ENCODE results near the gene ANKRD42.
"Not testable (repeated sequence)": the region's sequence is repeated elsewhere in the genome, so short reads cannot be mapped to it uniquely, and the experiment has no call there.

The ANKRD42 gene

GRCh38 chr11:83249445-83249844 is 55.9 kb downstream of the ANKRD42 start:
- DNase-seq (ENCODE audit: low spot score), result no peak

DNA sequence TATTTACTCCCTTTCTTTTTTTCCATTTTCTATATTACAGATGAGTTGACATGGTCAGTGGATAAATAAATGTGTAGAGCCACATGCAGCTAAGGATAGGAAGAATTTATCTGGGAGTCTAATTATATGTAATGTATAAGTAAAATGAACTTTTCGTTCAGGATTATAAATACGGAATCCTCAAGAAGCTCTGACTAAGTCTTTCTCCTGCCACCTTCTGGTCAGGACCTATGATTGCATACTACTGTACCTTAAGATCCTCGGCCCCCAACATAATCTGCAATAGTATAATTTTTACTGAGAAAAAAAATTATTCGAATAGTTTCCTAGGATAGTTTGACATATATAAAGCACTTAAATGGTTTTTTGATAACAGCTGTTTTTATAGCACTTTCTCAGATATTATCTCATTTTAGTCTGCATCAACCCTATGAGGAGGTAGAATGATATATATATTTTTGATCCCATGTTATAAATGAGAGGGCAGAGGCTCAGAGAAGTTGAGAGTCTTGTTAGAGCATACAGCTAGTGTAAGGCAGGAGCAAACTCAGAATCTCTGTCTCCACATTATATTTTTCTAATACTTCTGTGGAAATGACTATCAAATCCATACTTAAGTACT is 56.6 kb downstream of the ANKRD42 start:
- peak; percentile 21 for DNase-seq (ENCODE audit: low spot score)

GRCh38 chr11:83252266-83252665 is 58.8 kb downstream of the ANKRD42 start:
- DNase-seq (ENCODE audit: low spot score), result no peak

- DNase-seq (ENCODE audit: low spot score), result no peak
Observed at GRCh38 chr11:83252941-83253340, 59.4 kb downstream of the ANKRD42 start.

DNA sequence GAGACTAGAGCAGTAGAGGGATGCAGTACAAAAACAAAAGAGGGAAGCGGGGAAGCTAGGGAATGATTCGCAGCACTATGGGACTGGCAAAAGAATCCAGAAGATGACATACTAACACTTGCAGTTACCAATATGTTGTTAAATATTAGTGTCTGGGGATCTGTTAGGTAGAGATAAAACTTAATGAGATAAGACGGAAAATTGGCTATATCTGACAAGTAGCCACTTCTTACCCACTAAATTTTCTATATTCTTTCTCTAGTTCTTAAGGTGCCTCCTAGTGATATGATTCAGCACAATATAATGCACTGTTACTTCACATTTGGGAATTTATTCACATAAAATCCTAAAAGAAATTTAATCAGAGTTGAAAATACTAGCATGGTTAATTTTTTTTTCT is 61.9 kb downstream of the ANKRD42 start:
- no peak for DNase-seq (ENCODE audit: low spot score)

DNA sequence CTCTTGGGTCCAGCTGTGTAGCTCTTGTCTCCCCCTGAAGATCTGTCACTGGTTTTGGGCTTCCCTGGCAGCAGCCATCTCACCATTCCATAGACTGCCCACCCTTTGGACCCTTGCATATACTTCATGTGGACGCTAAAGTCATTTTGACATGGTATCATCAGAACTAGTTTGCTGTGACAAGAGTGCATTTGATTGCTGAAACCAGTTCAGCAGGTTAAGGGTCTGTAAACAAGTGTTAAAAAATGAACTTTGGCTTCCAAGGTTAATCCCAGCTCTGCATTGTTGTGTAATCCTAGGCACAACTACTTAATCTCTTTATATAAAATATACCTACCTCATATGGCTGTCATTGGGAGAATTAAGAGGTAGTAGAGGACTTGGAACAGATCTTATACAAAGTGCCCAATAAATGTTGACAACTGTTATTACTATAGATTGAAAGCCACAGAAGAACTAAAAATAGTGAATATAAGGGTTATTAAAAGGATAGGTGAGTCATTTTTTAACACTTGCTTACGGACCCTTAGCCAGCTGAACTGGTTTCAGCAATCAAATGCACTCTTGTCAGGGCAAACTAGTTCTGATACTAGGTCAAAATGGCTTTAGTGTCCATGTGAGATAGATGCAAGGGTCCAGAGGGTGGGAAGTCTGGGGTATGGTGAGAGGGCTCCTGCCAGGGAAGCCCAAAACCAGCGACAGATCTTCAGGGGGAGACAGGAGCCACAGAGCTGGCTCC is 63.3 kb downstream of the ANKRD42 start:
- no peak for DNase-seq (ENCODE audit: low spot score)

DNA sequence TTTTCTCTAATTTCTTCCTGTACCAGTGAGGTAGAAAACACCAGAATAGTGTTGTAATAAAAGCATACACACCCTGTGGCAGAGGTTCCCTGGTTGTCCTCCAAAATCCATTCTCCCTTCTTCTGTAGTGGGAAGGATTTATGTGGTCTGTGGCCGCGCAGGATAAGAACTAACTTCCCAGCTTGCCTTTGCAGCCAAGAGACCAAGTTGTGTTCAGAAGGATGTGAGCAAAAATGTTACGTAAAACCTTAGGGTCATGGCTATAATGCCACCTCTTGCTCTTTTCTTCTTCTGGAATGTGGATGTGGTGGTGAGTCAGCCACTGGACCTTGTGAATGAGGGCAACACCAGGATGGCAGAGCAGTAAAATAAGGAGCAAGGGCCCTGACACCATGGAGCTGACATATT is 64.3 kb downstream of the ANKRD42 start:
- DNase-seq (ENCODE audit: low spot score), result no peak

DNA sequence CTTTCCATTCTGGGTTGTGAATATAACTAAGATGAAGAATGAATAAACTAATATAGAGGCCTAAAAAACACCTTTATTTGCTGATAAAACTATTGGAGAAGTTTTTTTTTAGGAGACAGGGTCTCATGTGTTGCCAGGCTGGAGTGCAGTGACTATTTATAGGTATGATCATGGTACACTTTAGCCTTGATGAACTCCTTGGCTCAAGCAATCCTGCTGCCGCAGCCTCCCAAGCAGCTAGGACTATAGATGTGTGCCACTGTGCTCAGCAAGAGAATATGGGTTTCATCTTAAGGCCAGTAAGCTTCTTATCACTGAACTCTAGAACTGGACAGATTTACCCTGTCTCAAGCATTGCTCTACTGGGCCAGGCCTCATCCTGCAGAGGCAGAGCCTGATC is 66.0 kb downstream of the ANKRD42 start:
- DNase-seq (ENCODE audit: low spot score), result no peak

DNA sequence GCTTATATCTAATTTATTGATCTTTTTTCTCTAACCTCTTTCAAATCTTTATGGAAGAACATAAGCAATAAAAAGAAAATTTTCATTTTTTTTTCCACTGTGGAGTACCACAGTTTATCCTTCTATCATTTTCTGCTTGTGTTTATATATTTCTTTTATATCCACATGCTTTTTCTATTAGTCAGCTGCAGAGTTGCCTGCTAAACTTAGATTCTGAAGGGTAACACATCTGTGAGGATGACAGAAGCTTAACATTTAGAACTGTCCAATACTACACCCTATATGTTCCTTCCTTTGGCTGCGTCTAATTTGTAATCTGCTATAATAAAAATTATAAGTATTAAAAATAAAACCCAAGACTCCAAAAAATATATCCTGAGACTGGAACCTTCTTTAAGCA is 71.8 kb downstream of the ANKRD42 start:
- no peak for DNase-seq (ENCODE audit: low spot score)

DNA sequence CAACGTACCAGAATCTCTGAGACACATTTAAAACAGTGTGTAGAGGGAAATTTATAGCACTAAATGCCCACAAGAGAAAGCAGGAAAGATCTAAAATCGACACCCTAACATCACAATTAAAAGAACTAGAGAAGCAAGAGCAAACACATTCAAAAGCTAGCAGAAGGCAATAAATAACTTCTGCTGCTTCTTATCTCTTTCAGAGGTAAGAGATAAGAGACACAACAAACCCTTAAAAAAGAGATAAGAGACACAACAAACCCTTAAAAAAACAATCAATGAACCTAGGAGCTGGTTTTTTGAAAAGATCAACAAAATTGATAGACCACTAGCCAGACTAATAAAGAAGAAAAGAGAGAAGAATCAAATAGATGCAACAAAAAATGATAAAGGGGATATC is 75.6 kb downstream of the ANKRD42 start:
- not testable (repeated sequence) for DNase-seq (ENCODE audit: low spot score)

DNA sequence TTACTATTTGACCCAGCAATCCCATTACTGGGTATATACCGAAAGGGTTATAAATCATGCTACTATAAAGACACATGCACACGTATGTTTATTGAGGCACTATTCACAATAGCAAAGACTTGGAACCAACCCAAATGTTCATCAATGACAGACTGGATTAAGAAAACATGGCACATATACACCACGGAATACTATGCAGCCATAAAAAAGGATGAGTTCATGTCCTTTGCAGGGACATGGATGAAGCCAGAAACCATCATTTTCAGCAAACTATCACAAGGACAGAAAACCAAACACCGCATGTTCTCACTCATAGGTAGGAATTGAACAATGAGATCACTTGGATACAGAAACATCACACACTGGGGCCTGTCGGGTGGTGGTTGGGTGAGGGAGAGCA is 78.2 kb downstream of the ANKRD42 start:
- not testable (repeated sequence) for DNase-seq (ENCODE audit: low spot score)

DNA sequence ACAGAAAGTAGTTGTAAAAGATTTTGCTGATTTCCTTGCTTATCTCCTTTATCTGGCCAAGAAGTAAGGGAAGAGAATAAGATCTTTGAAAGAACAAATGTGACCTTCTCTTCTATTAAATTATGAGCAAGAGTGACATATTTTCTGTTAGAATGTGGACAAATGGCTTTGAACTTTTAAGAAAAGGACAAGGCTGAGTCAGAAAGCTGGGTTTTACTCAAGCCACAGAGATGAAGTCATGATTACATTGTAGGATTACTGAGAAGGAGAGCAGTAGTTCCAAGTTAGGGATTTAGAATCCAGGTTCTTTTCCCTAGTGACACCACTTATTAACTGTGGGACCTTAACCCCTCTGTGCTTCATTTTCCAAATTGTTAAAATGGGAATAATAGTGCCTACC is 79.1 kb downstream of the ANKRD42 start:
- DNase-seq (ENCODE audit: low spot score), result no peak

GRCh38 chr11:83275888-83276641 is 82.6 kb downstream of the ANKRD42 start:
- DNase-seq (ENCODE audit: low spot score), result no peak

GRCh38 chr11:83278351-83278750 is 84.8 kb downstream of the ANKRD42 start:
- DNase-seq (ENCODE audit: low spot score), result no peak

DNA sequence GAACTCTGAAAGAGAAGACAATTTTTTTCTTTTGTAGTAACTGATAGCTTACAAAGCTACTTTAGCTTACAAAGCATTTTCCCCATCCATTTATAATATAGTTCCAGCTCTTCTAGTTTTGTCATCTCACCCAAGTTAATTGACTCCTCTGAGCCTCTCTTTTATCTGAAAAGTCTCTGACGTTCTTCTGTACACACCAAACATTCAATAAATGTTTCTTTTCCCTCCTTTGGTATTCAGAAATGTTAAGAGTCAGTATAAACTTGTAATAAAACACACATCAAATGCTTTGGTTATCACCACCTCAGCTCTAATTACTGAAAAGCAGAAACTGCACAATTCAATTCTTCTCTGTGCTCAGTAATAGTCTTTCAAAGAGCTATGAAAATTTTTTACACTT is 86.7 kb downstream of the ANKRD42 start:
- no peak for DNase-seq (ENCODE audit: low spot score)

- no peak for DNase-seq (ENCODE audit: low spot score)
Observed at GRCh38 chr11:83282084-83282716, 88.7 kb downstream of the ANKRD42 start.

GRCh38 chr11:83284501-83285150 is 91.1 kb downstream of the ANKRD42 start:
- no peak for DNase-seq (ENCODE audit: low spot score)

DNA sequence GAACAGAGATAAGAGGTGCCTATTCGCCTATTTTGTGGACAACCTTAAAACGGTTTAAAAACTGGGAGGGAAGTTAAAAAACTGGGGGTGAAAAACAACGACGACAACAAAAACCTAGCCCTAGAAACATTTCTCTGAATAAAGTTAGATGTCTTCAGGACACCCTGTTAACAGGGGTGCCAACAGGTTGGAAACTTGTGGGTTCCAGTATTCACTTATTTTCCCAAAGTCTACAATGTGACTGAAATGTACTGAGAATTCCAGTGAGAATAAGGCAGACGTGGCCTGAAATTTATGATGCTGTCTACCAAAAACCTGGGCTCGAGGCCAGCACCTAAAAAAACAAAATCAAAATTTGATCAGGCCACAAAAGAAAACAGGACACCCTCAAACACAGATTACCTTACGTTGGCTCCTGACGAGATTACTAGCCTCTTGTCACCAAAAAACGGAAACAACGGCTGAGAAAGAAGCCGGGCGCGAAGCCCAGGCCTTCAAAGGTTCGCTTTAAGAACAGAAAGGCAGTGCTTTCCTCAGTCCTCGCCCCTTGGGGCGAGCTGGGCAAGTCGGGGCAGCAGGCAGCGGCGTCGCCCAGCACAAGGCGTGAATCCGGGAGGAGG is 91.7 kb downstream of the ANKRD42 start:
- no peak for DNase-seq (ENCODE audit: low spot score)

DNA sequence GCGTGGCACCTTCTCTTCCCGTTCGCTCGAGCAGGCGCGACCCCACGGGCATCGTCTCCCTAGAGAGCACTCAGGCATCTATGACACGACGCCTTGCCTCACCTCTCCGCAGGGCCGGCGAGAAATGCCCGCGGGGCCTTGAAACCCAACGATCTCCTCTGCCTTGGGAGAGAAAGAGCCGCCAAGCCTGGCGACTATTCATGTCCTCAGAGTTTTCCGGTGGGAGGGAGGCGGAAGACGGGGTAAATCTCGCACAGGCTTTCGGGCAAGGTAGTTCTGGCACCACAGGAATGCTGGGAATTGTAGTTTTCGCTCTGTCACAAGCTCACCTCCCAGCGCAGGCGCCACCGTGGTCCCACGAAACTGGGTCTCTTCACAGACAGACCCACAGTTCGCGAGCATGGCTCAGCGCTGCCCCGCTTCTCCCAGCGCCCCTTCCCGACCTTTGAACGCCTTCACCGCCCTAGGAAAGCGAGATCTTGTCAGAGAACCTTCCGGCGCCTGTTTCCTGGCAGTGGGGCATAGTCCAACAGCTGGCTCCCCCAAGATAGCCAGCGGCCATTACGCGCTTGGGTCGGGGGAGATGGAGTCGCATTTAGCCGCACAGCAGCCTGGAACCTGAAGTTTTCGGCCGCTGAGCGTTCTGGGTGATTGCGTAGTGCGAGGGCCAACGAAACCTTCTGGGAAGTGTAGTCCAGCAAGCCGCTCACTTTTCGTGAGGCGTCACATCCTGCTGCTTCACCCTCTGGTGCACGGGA is 92.4 kb downstream of the ANKRD42 start, which contains the start of gene CCDC90B:
TSS of gene CCDC90B (minus strand) at position 597 of the 758 bp plus-strand sequence. CDS start at position 202, 395 bp downstream.
- DNase-seq (ENCODE audit: low spot score), result peak; percentile 94

DNA sequence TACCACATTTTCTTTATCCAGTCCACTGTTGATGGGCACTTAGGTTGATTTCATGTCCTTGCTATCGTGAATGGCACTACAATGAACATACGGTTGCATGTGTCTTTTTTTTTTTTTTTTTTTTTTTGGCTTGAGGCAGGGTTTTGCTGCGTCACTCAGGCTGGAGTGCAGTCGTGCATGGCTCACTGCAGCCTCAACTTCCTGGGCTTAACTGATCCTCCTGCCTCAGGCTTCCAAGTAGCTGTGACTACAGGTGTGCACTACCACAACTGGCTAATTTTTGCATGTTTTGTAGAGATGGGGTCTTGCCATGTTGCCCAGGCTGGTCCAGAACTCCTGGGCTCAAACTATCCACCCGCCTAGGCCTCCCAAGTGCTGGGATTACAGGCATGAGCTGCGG is 94.1 kb downstream of the ANKRD42 start:
- DNase-seq (ENCODE audit: low spot score), result no peak
